Esophagus squamous epithelium (tissue), 5 donors: ENCODE measurements around the gene TMEM175. TPM values are rescaled to one million over a fixed set of nuclear protein-coding genes. Genes with fewer than 3 reads are reported as not detected.

Experiments
- DNase-seq: peaks from one replicate; lab custom pipeline; 2025; lab: John Stamatoyannopoulos, UW
- H3K27ac ChIP-seq, 4 donors: fragments of 200-600 bp; sonication (generic); one replicate each; pipeline ENCODE4 v1.5.1; 2016 to 2019; ENCODE audit warnings: mild to moderate bottlenecking in 1 of 4
- H3K27me3 ChIP-seq, 4 donors: fragments of 200-600 bp; sonication (generic); 1 replicate in 3 of 4; 2 replicates in 1 of 4; pipeline versions ENCODE4 v1.5.1 to v1.6.0; 2017 to 2021; ENCODE audit warnings: antibody characterized with exemption in 1 of 4
- H3K36me3 ChIP-seq, 3 donors: fragments of 200-600 bp; sonication (generic); one replicate each; pipeline ENCODE4 v1.5.1; 2016 to 2019
- H3K4me1 ChIP-seq, 3 donors: fragments of 200-600 bp; sonication (generic); one replicate each; pipeline ENCODE4 v1.5.1; 2017 to 2019
- H3K4me3 ChIP-seq, 4 donors: fragments of 200-600 bp; sonication (generic); 1 replicate in 3 of 4; 2 replicates in 1 of 4; pipeline ENCODE4 v1.5.1; 2016 to 2019; ENCODE audit warnings: mild to moderate bottlenecking in 2 of 4, moderate library complexity in 1 of 4
- H3K9me3 ChIP-seq, 3 donors: fragments of 200-600 bp; sonication (generic); one replicate each; pipeline ENCODE4 v1.5.1; 2016 to 2019
- POLR2A ChIP-seq, 4 donors: fragments of 450-650 bp; IDR thresholded peaks; one replicate each; pipeline ENCODE4 v1.6.1; 2017; ENCODE audit warnings: antibody characterized with exemption in 4 of 4, mild to moderate bottlenecking in 4 of 4, moderate library complexity in 3 of 4
- WGBS, 2 donors: methylation state at CpG; one replicate each; pipeline ENCODE4 v1.1.5; 2018; 5-methylcytosine and 5-hydroxymethylcytosine counted together
- intact Hi-C: fragments of 100-400 bp; cut with DNase I; formaldehyde crosslinking; loops from one replicate; pipeline ENCODE4 v1.15.0; 2022
- total RNA-seq, 4 donors: library from RNA; depleted of rRNA; stranded (reverse); fragments of >200 nt; gene quantifications; one replicate each; pipeline ENCODE4 v1.1.0, GENCODE V29; 2016
- TF ChIP-seq, protein P1 (sequence below), 6 experiments: fragments of 450-650 bp in 4 of 6; fragments of 200-600 bp in 2 of 6; sonication (generic) in 2 of 6; IDR thresholded peaks; one replicate each; pipeline ENCODE4 v1.5.1; 2016 to 2019; ENCODE audit warnings: antibody characterized with exemption in 6 of 6, mild to moderate bottlenecking in 4 of 6, moderate library complexity in 4 of 6
- donor health status: DM: yes; HTN: yes; CAD: no.

The TMEM175 gene
- total RNA-seq, 4 donors from 2014 or later = 8.4 to 22.9 (median 19.7) TPM

DNA sequence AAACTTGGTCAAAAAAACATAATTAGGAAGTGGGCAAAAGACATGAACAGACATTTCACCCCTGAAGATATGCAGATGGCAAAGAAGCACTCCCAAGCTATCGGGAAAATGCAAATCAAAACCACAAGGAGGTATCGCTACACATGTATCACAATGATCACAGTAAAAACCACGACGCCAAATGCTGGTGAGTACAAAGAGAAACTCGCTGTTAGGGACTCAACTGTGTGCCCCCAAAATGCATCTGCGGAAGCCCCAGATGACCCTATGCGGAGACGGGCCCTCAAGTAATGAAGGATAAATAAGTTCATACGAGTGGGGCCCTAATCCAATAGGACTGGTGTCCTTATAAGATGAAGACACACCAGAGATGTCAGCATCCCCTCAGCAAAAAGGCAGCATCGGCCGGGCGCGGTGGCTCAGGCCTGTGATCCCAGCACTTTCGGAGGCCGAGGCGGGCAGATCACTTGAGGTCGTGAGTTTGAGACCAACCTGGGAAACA lies 10.4 kb upstream of the TMEM175 start:
- Histone ChIP-seq H3K4me3 (no peak overlapping the region), H3K27ac (no peak overlapping the region), H3K27me3 (no peaks in the 10 kb centered on the region), H3K36me3 (peaks cover 0 to 9% (median 0%) of the 10 kb centered on the region in 3 donors), H3K9me3 (no peaks in the 10 kb centered on the region), H3K4me1 (peaks cover 0 to 24% (median 6%) of the 10 kb centered on the region in 3 donors)
- TF ChIP-seq, protein P1, sequence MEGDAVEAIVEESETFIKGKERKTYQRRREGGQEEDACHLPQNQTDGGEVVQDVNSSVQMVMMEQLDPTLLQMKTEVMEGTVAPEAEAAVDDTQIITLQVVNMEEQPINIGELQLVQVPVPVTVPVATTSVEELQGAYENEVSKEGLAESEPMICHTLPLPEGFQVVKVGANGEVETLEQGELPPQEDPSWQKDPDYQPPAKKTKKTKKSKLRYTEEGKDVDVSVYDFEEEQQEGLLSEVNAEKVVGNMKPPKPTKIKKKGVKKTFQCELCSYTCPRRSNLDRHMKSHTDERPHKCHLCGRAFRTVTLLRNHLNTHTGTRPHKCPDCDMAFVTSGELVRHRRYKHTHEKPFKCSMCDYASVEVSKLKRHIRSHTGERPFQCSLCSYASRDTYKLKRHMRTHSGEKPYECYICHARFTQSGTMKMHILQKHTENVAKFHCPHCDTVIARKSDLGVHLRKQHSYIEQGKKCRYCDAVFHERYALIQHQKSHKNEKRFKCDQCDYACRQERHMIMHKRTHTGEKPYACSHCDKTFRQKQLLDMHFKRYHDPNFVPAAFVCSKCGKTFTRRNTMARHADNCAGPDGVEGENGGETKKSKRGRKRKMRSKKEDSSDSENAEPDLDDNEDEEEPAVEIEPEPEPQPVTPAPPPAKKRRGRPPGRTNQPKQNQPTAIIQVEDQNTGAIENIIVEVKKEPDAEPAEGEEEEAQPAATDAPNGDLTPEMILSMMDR (IDR thresholded peaks at IDR 0.05) = no peak
- TF ChIP-seq POLR2A (IDR thresholded peaks at IDR 0.05) = no peak
- 76 to 87% methylated on average over 11 to 13 of the region's 17 CpGs for WGBS, 2 donors
- intact Hi-C loops = no loop called here
- no peak for DNase-seq

DNA sequence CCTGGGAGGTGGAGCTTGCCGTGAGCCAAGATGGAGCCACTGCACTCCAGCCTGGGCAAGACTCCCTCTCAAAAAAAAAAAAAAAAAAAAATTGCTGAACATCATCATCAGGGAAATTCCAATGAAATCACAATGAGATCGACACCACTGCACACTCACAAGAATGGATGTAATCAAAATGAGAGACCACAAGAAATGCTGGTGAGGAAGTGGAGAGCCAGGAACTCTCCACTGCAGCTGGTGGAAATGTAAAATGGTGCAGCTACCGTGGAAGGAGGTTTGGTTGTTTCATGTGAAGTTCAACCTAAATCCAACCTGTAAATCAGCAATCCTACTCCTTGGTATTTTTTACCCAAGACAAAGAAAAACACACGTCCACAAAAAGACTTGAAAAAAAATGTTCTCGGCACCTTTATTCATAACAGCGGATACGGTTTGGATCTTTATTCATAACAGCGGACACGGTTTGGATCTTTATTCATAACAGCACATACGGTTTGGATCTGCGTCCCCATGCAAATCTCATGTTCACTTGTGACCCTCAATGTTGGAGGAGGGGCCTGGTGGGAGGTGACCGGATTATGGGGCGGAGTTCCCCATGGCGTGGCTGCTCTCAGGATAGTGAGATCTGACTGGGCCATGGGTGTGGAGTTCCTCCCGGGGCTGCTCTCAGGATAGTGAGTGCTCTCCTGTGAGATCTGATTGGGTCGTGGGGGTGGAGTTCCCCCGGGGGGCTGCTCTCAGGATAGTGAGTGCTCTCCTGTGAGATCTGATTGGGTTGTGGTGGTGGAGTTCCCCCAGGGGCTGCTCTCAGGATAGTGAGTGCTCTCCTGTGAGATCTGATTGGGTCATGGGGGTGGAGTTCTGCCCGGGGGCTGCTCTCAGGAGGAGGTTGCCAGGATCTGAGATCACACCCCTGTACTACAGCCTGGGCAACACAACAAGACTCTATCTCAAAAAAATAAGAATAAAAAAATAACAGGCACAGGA lies 7.9 kb upstream of the TMEM175 start:
- no peaks in the 10 kb centered on the region for H3K27me3 ChIP-seq
- H3K36me3 ChIP-seq = peaks cover 0 to 9% (median 0%) of the 10 kb centered on the region in 3 donors
- intact Hi-C loops = no loop called here
- DNase-seq = no peak
- peaks cover 4 to 43% (median 13%) of the 10 kb centered on the region in 3 donors for H3K4me1 ChIP-seq
- WGBS, 2 donors = 71 to 74% methylated on average over 14 to 15 of the region's 18 CpGs
- no peaks in the 10 kb centered on the region for H3K9me3 ChIP-seq
- TF ChIP-seq POLR2A (IDR thresholded peaks at IDR 0.05) = no peak
- TF ChIP-seq, protein P1 (IDR thresholded peaks at IDR 0.05) = no peak
- H3K4me3 ChIP-seq = no peak overlapping the region
- no peak overlapping the region for H3K27ac ChIP-seq

DNA sequence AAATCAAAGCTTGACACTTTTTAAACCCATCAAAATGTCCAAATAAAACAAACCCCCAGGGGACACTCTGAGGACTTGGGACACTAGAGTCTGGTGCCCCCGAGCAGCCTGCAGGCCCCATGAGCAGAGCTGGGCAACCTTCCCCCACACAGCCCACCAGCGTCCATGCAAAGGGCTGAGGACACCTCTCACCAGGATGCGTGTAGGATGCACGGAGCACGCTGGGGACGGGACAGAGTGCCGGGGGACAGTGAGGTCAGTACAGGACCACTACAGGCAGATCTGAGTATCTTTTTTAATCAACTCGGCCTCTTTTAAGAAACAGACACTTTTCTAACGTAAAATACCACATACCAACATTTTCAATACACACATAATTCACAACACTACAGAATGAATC lies 7.1 kb upstream of the TMEM175 start:
- WGBS, 2 donors = 86 to 90% methylated on average over 9 of the region's 9 CpGs
- intact Hi-C loops = no loop called here
- peaks cover 11 to 51% (median 21%) of the 10 kb centered on the region in 3 donors for H3K4me1 ChIP-seq

DNA sequence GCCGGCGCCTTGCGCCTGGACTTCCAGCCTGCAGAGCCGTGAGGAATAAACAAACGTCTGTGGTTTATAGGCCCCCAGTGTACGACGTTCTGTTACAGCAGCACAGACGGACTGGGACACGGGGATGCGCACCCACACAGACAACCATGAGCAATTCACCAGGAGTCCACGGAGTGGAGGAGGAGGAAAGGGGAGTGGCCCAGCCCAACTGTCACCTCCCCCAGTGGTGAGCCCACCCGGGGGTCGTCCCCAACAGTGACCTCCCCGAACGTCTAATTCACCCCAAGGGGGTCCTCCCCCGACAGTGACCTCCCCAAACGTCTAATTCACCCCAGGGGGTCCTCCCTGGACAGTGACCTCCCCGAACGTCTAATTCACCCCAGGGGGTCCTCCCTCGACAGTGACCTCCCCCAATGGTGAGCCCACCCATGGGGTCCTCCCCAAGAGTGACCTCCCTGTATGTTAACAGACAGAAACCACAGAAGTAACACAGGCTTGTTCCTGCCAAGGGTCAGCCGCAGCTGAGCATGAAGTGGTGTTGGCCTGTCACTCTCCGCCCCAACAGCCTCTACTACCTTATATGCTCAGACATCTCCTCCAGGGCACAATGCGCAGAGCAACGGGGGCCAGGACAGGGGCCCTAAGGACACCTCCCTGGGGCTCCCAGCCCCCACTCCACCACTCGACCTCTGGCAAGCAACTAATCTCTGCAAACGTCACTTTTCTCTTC lies 6.3 kb upstream of the TMEM175 start:
- no peaks in the 10 kb centered on the region for H3K9me3 ChIP-seq
- TF ChIP-seq, protein P1 (IDR thresholded peaks at IDR 0.05) = no peak
- TF ChIP-seq POLR2A (IDR thresholded peaks at IDR 0.05) = no peak
- no peaks in the 10 kb centered on the region for H3K27me3 ChIP-seq
- H3K27ac ChIP-seq = no peak overlapping the region
- peaks cover 0 to 9% (median 0%) of the 10 kb centered on the region in 3 donors for H3K36me3 ChIP-seq
- H3K4me3 ChIP-seq = no peak overlapping the region
- DNase-seq = no peak
- peaks cover 16 to 58% (median 28%) of the 10 kb centered on the region in 3 donors for H3K4me1 ChIP-seq
- intact Hi-C loops = no loop called here
- WGBS, 2 donors = 77 to 79% methylated on average over 18 to 19 of the region's 26 CpGs

More for the DNA sequence above, 7.1 kb upstream of the TMEM175 start:
- DNase-seq = no peak
- Histone ChIP-seq H3K27me3 (no peaks in the 10 kb centered on the region), H3K4me3 (no peak overlapping the region), H3K27ac (no peak overlapping the region), H3K36me3 (peaks cover 0 to 9% (median 0%) of the 10 kb centered on the region in 3 donors), H3K9me3 (no peaks in the 10 kb centered on the region)
- no peak for TF ChIP-seq POLR2A (IDR thresholded peaks at IDR 0.05)
- TF ChIP-seq, protein P1 (IDR thresholded peaks at IDR 0.05) = no peak
